OCI-LY1 (cell line): ENCODE results near the gene GNAO1.

ENCODE experiments used
- H2AFZ ChIP-seq: fragments of 200-600 bp; sonication (generic), shearing (Covaris generic); 2 replicates; pipeline ENCODE4 v1.6.0; 2014; ENCODE audit warnings: antibody characterized with exemption, mild to moderate bottlenecking, low read length
- H3F3A ChIP-seq: fragments of 200-600 bp; sonication (generic), shearing (Covaris generic); 2 replicates; pipeline ENCODE4 v1.6.0; 2014; ENCODE audit warnings: mild to moderate bottlenecking, antibody characterized with exemption, low read length, moderate library complexity; ENCODE audit not compliant: insufficient read depth
- H3K27ac ChIP-seq: fragments of 200-600 bp; sonication (generic); 2 replicates; pipeline ENCODE4 v1.5.1; 2014; ENCODE audit warnings: low read length, mixed run types, mild to moderate bottlenecking, low read depth; ENCODE audit not compliant: poor library complexity, severe bottlenecking
- H3K27me3 ChIP-seq: fragments of 200-600 bp; sonication (generic); 2 replicates; pipeline ENCODE4 v1.6.0; 2014; ENCODE audit warnings: antibody characterized with exemption, mild to moderate bottlenecking, low read length, moderate library complexity; ENCODE audit not compliant: insufficient read depth
- H3K36me3 ChIP-seq: fragments of 200-600 bp; sonication (generic); 2 replicates; pipeline ENCODE4 v1.6.1; 2014; ENCODE audit warnings: mild to moderate bottlenecking, antibody characterized with exemption, low read length, moderate library complexity, mixed read lengths; ENCODE audit not compliant: insufficient read depth
- H3K4me1 ChIP-seq: fragments of 200-600 bp; sonication (generic); 2 replicates; pipeline ENCODE4 v1.5.1; 2014; ENCODE audit warnings: mild to moderate bottlenecking, low read length, moderate library complexity; ENCODE audit not compliant: insufficient read depth, severe bottlenecking
- H3K4me2 ChIP-seq: fragments of 200-600 bp; sonication (generic), shearing (Covaris generic); 2 replicates; pipeline ENCODE4 v1.6.1; 2014; ENCODE audit warnings: low read length
- H3K4me3 ChIP-seq: fragments of 200-600 bp; sonication (generic); 2 replicates; pipeline ENCODE4 v1.5.1; 2014; ENCODE audit warnings: low read length, low read depth, mild to moderate bottlenecking, mixed read lengths; ENCODE audit not compliant: poor library complexity, severe bottlenecking
- H3K79me2 ChIP-seq: fragments of 200-600 bp; shearing (Covaris generic); 2 replicates; pipeline ENCODE4 v1.6.1; 2016; ENCODE audit warnings: mixed run types, low read length, mixed read lengths; ENCODE audit not compliant: insufficient read depth
- H3K9ac ChIP-seq: fragments of 200-600 bp; sonication (generic), shearing (Covaris generic); 2 replicates; pipeline ENCODE4 v1.6.1; 2014; ENCODE audit warnings: mild to moderate bottlenecking, low read length, mixed read lengths
- H3K9me2 ChIP-seq: fragments of 200-600 bp; sonication (generic), shearing (Covaris generic); 2 replicates; pipeline ENCODE4 v1.6.1; 2014; ENCODE audit warnings: low read depth, mild to moderate bottlenecking, low read length, mixed read lengths
- H3K9me3 ChIP-seq: fragments of 200-600 bp; shearing (Covaris generic); 2 replicates; pipeline ENCODE4 v1.6.1; 2014; ENCODE audit warnings: low read length, mixed read lengths
- H4K20me1 ChIP-seq: fragments of 200-600 bp; sonication (generic), shearing (Covaris generic); 2 replicates; pipeline ENCODE4 v1.6.0; 2016; ENCODE audit warnings: mild to moderate bottlenecking, low read length; ENCODE audit not compliant: insufficient read depth
- EZH2 ChIP-seq: fragments of 200-600 bp; sonication (generic), shearing (Covaris generic); IDR thresholded peaks from 2 replicates; pipeline ENCODE4 v1.8.0; 2017; ENCODE audit warnings: borderline replicate concordance, mixed run types, mild to moderate bottlenecking, antibody characterized with exemption, low read length, moderate library complexity, mixed read lengths
- TF ChIP-seq, protein P1 (sequence below): fragments of 200-600 bp; sonication (generic), shearing (Covaris generic); IDR thresholded peaks from 2 replicates; pipeline ENCODE4 v1.5.1; 2017; ENCODE audit warnings: mild to moderate bottlenecking, antibody characterized with exemption, low read length, moderate library complexity, mixed read lengths

GNAO1 gene

GRCh38 chr16:56300242-56300623, 108.9 kb downstream of the GNAO1 start:
- Histone ChIP-seq H3K9ac (no peak overlapping the region), H3K4me2 (no peak overlapping the region)

DNA sequence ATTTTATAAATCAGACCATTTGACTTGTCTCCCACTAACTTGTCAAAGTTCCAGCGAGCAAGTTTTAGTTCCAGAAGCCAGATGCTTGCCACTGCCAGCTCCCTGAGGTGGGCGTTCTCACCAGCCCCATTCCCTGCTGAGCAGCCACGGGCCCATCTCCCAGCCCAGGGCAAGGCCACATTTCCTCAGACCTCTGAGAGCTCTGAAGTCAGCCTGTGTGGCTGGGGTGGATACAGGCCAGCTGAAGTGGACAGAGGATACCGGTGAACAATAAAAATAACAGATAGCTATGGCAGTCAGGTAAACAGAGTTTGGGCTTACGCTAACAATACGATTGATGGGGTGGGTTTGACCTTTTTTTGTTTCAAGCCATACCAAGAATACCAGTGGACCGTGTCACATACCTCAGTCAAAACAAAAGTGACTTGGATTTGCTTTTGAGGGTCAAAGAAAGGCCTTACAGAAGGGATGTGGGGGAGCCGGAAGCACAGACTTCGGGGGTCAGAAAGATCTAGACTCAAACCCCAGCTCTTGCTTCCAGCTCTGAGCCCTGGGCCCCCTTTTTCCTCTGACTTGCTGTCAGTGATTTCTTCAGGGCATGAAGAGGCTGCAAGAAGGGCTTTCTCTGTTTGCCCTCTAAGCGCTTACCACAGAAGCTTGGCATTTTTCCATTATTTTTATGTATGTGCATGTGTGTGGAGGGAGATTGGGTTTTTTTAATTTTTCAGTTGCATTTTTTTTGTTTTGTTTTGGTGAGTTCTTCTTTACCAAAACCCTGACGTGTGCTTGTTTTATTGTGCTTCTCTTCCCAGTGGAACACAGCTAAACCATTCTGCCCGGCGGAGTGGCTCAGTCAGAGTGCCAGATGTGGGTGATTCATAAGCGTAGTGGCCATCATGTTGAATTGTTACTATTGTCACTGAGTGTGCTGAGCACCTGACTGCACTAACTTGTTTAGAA, 109.9 kb downstream of the GNAO1 start:
- H3K27me3 ChIP-seq, result no peaks in the 10 kb centered on the region
- no peak overlapping the region for H3K4me2 ChIP-seq
- TF ChIP-seq, protein P1, sequence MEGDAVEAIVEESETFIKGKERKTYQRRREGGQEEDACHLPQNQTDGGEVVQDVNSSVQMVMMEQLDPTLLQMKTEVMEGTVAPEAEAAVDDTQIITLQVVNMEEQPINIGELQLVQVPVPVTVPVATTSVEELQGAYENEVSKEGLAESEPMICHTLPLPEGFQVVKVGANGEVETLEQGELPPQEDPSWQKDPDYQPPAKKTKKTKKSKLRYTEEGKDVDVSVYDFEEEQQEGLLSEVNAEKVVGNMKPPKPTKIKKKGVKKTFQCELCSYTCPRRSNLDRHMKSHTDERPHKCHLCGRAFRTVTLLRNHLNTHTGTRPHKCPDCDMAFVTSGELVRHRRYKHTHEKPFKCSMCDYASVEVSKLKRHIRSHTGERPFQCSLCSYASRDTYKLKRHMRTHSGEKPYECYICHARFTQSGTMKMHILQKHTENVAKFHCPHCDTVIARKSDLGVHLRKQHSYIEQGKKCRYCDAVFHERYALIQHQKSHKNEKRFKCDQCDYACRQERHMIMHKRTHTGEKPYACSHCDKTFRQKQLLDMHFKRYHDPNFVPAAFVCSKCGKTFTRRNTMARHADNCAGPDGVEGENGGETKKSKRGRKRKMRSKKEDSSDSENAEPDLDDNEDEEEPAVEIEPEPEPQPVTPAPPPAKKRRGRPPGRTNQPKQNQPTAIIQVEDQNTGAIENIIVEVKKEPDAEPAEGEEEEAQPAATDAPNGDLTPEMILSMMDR, result no peak
- no peak for TF ChIP-seq EZH2
- H3F3A ChIP-seq, result no peaks in the 10 kb centered on the region
- no peak overlapping the region for H2AFZ ChIP-seq
- H3K4me3 ChIP-seq, result no peak overlapping the region
- no peak overlapping the region for H3K9ac ChIP-seq
- H3K9me3 ChIP-seq, result no peaks in the 10 kb centered on the region
- no peaks in the 10 kb centered on the region for H3K79me2 ChIP-seq
- no peak overlapping the region for H3K27ac ChIP-seq
- H4K20me1 ChIP-seq, result no peaks in the 10 kb centered on the region
- H3K36me3 ChIP-seq, result no peaks in the 10 kb centered on the region
- no peaks in the 10 kb centered on the region for H3K4me1 ChIP-seq
- no peaks in the 10 kb centered on the region for H3K9me2 ChIP-seq

More at GRCh38 chr16:56300242-56300623, 108.9 kb downstream of the GNAO1 start:
- Histone ChIP-seq H3K9me3 (no peaks in the 10 kb centered on the region), H3K9me2 (no peaks in the 10 kb centered on the region), H3K27me3 (no peaks in the 10 kb centered on the region), H3K4me3 (no peak overlapping the region), H3K79me2 (no peaks in the 10 kb centered on the region), H2AFZ (no peak overlapping the region), H4K20me1 (no peaks in the 10 kb centered on the region), H3K27ac (no peak overlapping the region), H3F3A (no peaks in the 10 kb centered on the region), H3K36me3 (no peaks in the 10 kb centered on the region), H3K4me1 (no peaks in the 10 kb centered on the region)
- no peak for TF ChIP-seq EZH2
- TF ChIP-seq, protein P1, result no peak

DNA sequence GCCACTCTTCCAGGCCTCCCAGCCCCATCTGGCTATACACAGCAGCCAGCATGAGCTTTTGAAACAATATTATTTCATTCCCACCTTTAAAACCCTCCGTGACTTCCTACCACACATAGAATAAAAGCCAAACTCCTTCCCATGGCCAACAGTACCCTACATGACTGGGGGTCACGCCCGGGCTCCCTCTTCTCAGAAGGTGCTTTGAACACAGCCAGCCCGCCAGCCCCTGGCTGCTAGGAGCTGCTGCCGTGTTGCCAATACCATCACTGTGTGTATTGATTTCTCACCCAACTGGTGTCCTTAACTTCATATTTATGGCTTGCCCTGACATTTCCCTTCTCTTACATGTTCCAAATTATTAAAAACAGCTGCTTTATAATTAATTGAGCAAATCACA, 111.2 kb downstream of the GNAO1 start:
- Histone ChIP-seq H3K9me3 (no peaks in the 10 kb centered on the region), H3K4me1 (no peaks in the 10 kb centered on the region), H3F3A (no peaks in the 10 kb centered on the region), H3K4me3 (no peak overlapping the region), H2AFZ (no peak overlapping the region), H3K79me2 (no peaks in the 10 kb centered on the region), H3K27ac (no peak overlapping the region), H3K9me2 (no peaks in the 10 kb centered on the region), H3K9ac (no peak overlapping the region), H3K36me3 (no peaks in the 10 kb centered on the region), H3K4me2 (no peak overlapping the region), H3K27me3 (no peaks in the 10 kb centered on the region), H4K20me1 (no peaks in the 10 kb centered on the region)
- TF ChIP-seq, protein P1, result no peak
- TF ChIP-seq EZH2, result no peak
